Activated B cell treated with CpG ODN at 0.5 μM for 24 hours (primary cell): ENCODE results near the gene KANSL3. TPM values are rescaled to one million over a fixed set of nuclear protein-coding genes. Genes with fewer than 3 reads are reported as not detected.
"Not testable (repeated sequence)": the region's sequence is repeated elsewhere in the genome, so short reads cannot be mapped to it uniquely, and the experiment has no call there.

Experiments
- ATAC-seq: fragments of 200-7000 bp; cut with Tn5 transposase; one replicate; pipeline ENCODE4 v1.10.0; 2021; ENCODE audit warnings: low read depth, mild to moderate bottlenecking, moderate library complexity
- CTCF ChIA-PET: fragments of 350-600 bp; sonication (Branson Sonifier 250); formaldehyde crosslinking; loops from one replicate; lab custom pipeline; 2021; ENCODE audit warnings: antibody characterized with exemption; lab: Charles Lee
- POLR2A ChIA-PET: fragments of 350-600 bp; sonication (Branson Sonifier 250); formaldehyde crosslinking; loops from one replicate; lab custom pipeline; 2021; ENCODE audit warnings: antibody characterized with exemption; lab: Charles Lee
- DNase-seq: peaks from one replicate; pipeline ENCODE4 v3.0.0; 2022
- H3K27ac Mint-ChIP-seq: one replicate; pipeline ENCODE4 v1.8.0; 2020; ENCODE audit warnings: mixed read lengths
- H3K27me3 Mint-ChIP-seq: one replicate; pipeline ENCODE4 v1.8.0; 2021; ENCODE audit warnings: mixed read lengths
- H3K36me3 Mint-ChIP-seq: one replicate; pipeline ENCODE4 v1.8.0; 2021; ENCODE audit warnings: low read depth, mixed read lengths
- H3K4me1 Mint-ChIP-seq: one replicate; pipeline ENCODE4 v1.8.0; 2021; ENCODE audit warnings: mixed read lengths
- H3K4me3 Mint-ChIP-seq: one replicate; pipeline ENCODE4 v1.8.0; 2020; ENCODE audit warnings: mild to moderate bottlenecking, mixed read lengths
- H3K9me3 Mint-ChIP-seq: one replicate; pipeline ENCODE4 v1.8.0; 2020; ENCODE audit warnings: mixed read lengths
- intact Hi-C: fragments of 100-400 bp; cut with micrococcal nuclease; formaldehyde crosslinking; loops from one replicate; pipeline ENCODE4 v1.15.1; 2024
- total RNA-seq: library from RNA; stranded (reverse); gene quantifications from 2 replicates; pipeline ENCODE4 v1.2.3, GENCODE V29; 2022
- TF ChIP-seq, protein P1 (sequence below): fragments of 200-600 bp; IDR thresholded peaks from one replicate; pipeline ENCODE4 v1.8.0; 2022; ENCODE audit warnings: antibody characterized with exemption, mild to moderate bottlenecking

Gene KANSL3
- total RNA-seq, 1 donor from 2014 or later = 31.4 TPM

DNA sequence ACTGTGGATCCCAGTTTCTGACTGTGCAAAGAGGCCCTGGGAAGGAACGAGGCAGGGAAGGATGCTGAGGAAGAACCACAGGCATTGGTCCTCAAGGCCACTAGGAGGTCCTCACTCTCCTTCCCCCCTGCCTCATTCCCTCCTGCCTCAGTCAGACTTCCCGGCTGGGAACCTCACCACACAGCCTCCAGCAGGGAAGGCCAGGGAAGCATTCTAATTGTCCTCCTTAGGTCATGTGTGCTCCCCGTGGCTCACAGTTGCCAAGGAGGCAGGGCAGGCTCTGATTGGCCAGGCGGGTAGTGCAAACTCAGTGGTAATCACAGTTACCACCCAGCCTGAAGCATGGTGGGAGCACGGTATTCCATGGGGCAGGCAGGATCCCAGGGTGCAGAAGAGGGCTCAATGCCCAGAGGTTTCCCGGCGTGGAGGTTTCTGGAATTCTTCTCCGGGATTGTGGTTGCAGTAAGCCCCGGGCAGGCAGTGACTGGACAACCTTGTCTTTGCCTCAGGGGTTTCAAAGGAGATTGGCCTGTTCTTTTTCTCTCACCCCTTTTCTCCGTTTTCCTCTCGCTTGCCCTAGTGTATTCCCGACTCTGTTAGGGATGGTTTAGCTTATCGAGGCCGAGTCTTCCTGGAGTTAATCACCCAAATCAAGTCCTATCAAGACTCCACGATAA lies 31.6 kb upstream of the KANSL3 start:
- ATAC-seq (no peak), DNase-seq (no peak)
- ChIA-PET CTCF (no interaction called here), POLR2A (no interaction called here)
- Mint-ChIP-seq H3K27me3 (no peaks in the 10 kb centered on the region), H3K4me3 (no peak overlapping the region), H3K9me3 (no peaks in the 10 kb centered on the region), H3K27ac (no peak overlapping the region), H3K36me3 (no peaks in the 10 kb centered on the region), H3K4me1 (no peaks in the 10 kb centered on the region)
- intact Hi-C loops = no loop called here
- TF ChIP-seq, protein P1, sequence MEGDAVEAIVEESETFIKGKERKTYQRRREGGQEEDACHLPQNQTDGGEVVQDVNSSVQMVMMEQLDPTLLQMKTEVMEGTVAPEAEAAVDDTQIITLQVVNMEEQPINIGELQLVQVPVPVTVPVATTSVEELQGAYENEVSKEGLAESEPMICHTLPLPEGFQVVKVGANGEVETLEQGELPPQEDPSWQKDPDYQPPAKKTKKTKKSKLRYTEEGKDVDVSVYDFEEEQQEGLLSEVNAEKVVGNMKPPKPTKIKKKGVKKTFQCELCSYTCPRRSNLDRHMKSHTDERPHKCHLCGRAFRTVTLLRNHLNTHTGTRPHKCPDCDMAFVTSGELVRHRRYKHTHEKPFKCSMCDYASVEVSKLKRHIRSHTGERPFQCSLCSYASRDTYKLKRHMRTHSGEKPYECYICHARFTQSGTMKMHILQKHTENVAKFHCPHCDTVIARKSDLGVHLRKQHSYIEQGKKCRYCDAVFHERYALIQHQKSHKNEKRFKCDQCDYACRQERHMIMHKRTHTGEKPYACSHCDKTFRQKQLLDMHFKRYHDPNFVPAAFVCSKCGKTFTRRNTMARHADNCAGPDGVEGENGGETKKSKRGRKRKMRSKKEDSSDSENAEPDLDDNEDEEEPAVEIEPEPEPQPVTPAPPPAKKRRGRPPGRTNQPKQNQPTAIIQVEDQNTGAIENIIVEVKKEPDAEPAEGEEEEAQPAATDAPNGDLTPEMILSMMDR = no peak

DNA sequence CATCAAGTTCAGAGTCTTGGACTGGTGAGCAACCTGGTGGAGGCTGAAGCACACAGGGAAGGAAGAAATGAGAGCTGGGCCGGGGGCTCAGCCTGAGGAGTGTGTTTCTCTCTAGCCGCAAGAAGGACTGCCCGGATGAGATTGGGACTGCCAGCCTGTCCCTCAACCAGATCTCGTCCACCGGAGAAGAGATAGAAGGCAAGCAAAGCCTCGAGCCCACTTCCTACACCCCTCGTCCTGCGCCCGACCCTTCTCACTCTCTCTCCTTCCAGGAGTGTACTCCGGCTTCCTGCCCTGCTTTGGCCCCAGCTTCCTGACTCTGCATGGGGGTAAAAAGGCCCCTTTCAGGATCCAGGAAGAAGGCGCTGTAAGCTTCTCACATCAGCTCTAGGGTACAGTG lies 30.7 kb upstream of the KANSL3 start:
- Mint-ChIP-seq H3K27me3 (no peaks in the 10 kb centered on the region), H3K4me3 (no peak overlapping the region), H3K9me3 (peaks cover 4% of the 10 kb centered on the region), H3K27ac (no peak overlapping the region), H3K4me1 (no peaks in the 10 kb centered on the region), H3K36me3 (no peaks in the 10 kb centered on the region)
- CTCF ChIA-PET = no interaction called here
- intact Hi-C loops = no loop called here
- POLR2A ChIA-PET = no interaction called here
- DNase-seq = no peak
- TF ChIP-seq, protein P1 = no peak
- ATAC-seq = no peak

DNA sequence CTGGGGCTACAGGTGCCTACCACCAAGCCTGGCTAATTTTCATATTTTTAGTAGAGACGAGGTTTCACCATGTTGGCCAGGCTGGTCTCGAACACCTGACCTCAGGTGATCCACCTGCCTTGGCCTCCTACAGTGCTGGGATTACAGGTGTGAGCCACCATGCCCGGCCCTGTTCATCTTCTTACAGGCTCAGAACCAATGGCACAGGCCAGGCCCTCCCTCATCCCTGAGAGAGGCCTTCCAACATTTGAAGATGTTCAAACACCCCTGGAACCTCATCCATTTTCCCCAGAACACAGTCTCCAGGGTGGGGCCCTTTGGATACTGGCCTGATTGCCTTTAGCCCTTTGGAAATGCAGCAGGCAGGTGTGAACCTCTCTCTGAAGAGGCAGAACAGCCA lies 27.6 kb upstream of the KANSL3 start:
- ATAC-seq, H3K9me3 Mint-ChIP-seq, H3K4me1 Mint-ChIP-seq, H3K27me3 Mint-ChIP-seq, H3K27ac Mint-ChIP-seq, H3K4me3 Mint-ChIP-seq, intact Hi-C loops, CTCF ChIA-PET, POLR2A ChIA-PET, H3K36me3 Mint-ChIP-seq, DNase-seq: not testable (repeated sequence)

DNA sequence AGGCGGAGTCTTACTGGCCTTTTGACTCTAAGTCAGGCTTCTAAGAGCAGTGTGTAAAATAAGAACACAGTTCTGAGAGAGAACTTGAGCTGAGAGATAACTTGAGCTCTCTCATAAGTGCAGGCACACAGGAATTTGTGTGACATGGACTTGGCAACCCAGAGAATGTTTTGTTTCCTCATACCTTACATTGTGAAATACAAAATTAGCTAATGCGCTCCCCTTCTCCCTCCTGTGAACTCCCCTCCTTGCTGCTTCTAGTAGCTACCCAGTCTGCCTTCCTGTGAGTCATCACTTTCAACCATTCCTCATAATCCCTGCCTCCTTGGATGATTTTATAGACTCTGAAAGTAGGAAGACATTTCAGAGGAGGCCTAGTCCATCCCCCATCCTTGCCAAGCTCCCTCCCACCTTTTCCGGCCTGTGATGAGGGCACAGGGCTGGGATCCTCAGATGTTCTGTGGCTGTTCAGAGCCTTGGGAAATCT lies 27.0 kb upstream of the KANSL3 start:
- CTCF ChIA-PET = no interaction called here

DNA sequence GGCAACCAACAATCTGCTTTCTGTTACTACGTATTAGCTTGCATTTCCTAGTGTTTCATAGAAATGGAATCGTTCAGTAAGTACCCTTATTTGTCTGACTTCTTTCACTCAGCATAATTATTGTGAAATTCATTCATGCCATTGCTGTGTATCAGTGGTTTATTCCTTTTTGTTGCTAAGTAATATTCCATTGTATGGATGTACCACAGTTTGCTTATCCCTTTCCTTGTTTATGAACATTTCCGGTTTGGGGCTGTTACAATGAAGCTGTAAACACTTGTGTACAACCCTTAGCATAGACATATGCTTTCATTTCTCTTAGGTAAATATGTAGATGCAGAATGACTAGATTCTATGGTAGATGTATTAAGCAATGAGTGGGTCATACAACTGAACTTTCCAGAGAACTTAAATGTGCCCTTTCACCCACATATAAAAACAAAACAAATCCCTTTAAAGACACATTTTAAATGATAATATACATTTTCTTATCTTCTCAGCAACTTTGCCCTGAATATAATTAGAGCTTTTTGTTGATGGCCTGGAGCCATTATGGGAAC lies 26.3 kb upstream of the KANSL3 start:
- intact Hi-C loops = no loop called here
- Mint-ChIP-seq H3K4me3 (no peak overlapping the region), H3K27ac (no peak overlapping the region), H3K36me3 (no peaks in the 10 kb centered on the region), H3K9me3 (peaks cover 4% of the 10 kb centered on the region), H3K27me3 (peaks cover 2% of the 10 kb centered on the region), H3K4me1 (no peaks in the 10 kb centered on the region)
- DNase-seq (no peak), ATAC-seq (no peak)
- TF ChIP-seq, protein P1 = no peak
- ChIA-PET CTCF (no interaction called here), POLR2A (no interaction called here)

More for the DNA sequence above, 27.0 kb upstream of the KANSL3 start:
- DNase-seq (no peak), ATAC-seq (no peak)
- Mint-ChIP-seq H3K27ac (no peak overlapping the region), H3K9me3 (peaks cover 4% of the 10 kb centered on the region), H3K36me3 (no peaks in the 10 kb centered on the region), H3K4me3 (no peak overlapping the region), H3K27me3 (peaks cover 2% of the 10 kb centered on the region), H3K4me1 (no peaks in the 10 kb centered on the region)
- POLR2A ChIA-PET = no interaction called here
- intact Hi-C loops = no loop called here
- TF ChIP-seq, protein P1 = no peak
